OCI-LY1 (cell line): Measurements from ENCODE around the gene SLC28A2.

Experiments
- H2AFZ ChIP-seq: fragments of 200-600 bp; sonication (generic), shearing (Covaris generic); 2 replicates; pipeline ENCODE4 v1.6.0; 2014; ENCODE audit warnings: antibody characterized with exemption, mild to moderate bottlenecking, low read length
- H3F3A ChIP-seq: fragments of 200-600 bp; sonication (generic), shearing (Covaris generic); 2 replicates; pipeline ENCODE4 v1.6.0; 2014; ENCODE audit warnings: mild to moderate bottlenecking, antibody characterized with exemption, low read length, moderate library complexity; ENCODE audit not compliant: insufficient read depth
- H3K27ac ChIP-seq: fragments of 200-600 bp; sonication (generic); 2 replicates; pipeline ENCODE4 v1.5.1; 2014; ENCODE audit warnings: low read length, mixed run types, mild to moderate bottlenecking, low read depth; ENCODE audit not compliant: poor library complexity, severe bottlenecking
- H3K27me3 ChIP-seq: fragments of 200-600 bp; sonication (generic); 2 replicates; pipeline ENCODE4 v1.6.0; 2014; ENCODE audit warnings: antibody characterized with exemption, mild to moderate bottlenecking, low read length, moderate library complexity; ENCODE audit not compliant: insufficient read depth
- H3K36me3 ChIP-seq: fragments of 200-600 bp; sonication (generic); 2 replicates; pipeline ENCODE4 v1.6.1; 2014; ENCODE audit warnings: mild to moderate bottlenecking, antibody characterized with exemption, low read length, moderate library complexity, mixed read lengths; ENCODE audit not compliant: insufficient read depth
- H3K4me1 ChIP-seq: fragments of 200-600 bp; sonication (generic); 2 replicates; pipeline ENCODE4 v1.5.1; 2014; ENCODE audit warnings: mild to moderate bottlenecking, low read length, moderate library complexity; ENCODE audit not compliant: insufficient read depth, severe bottlenecking
- H3K4me2 ChIP-seq: fragments of 200-600 bp; sonication (generic), shearing (Covaris generic); 2 replicates; pipeline ENCODE4 v1.6.1; 2014; ENCODE audit warnings: low read length
- H3K4me3 ChIP-seq: fragments of 200-600 bp; sonication (generic); 2 replicates; pipeline ENCODE4 v1.5.1; 2014; ENCODE audit warnings: low read length, low read depth, mild to moderate bottlenecking, mixed read lengths; ENCODE audit not compliant: poor library complexity, severe bottlenecking
- H3K79me2 ChIP-seq: fragments of 200-600 bp; shearing (Covaris generic); 2 replicates; pipeline ENCODE4 v1.6.1; 2016; ENCODE audit warnings: mixed run types, low read length, mixed read lengths; ENCODE audit not compliant: insufficient read depth
- H3K9ac ChIP-seq: fragments of 200-600 bp; sonication (generic), shearing (Covaris generic); 2 replicates; pipeline ENCODE4 v1.6.1; 2014; ENCODE audit warnings: mild to moderate bottlenecking, low read length, mixed read lengths
- H3K9me2 ChIP-seq: fragments of 200-600 bp; sonication (generic), shearing (Covaris generic); 2 replicates; pipeline ENCODE4 v1.6.1; 2014; ENCODE audit warnings: low read depth, mild to moderate bottlenecking, low read length, mixed read lengths
- H3K9me3 ChIP-seq: fragments of 200-600 bp; shearing (Covaris generic); 2 replicates; pipeline ENCODE4 v1.6.1; 2014; ENCODE audit warnings: low read length, mixed read lengths
- H4K20me1 ChIP-seq: fragments of 200-600 bp; sonication (generic), shearing (Covaris generic); 2 replicates; pipeline ENCODE4 v1.6.0; 2016; ENCODE audit warnings: mild to moderate bottlenecking, low read length; ENCODE audit not compliant: insufficient read depth
- CTCF ChIP-seq: fragments of 200-600 bp; sonication (generic), shearing (Covaris generic); IDR thresholded peaks from 2 replicates; pipeline ENCODE4 v1.5.1; 2017; ENCODE audit warnings: mild to moderate bottlenecking, antibody characterized with exemption, low read length, moderate library complexity, mixed read lengths
- EZH2 ChIP-seq: fragments of 200-600 bp; sonication (generic), shearing (Covaris generic); IDR thresholded peaks from 2 replicates; pipeline ENCODE4 v1.8.0; 2017; ENCODE audit warnings: borderline replicate concordance, mixed run types, mild to moderate bottlenecking, antibody characterized with exemption, low read length, moderate library complexity, mixed read lengths

SLC28A2 gene

GRCh38 chr15:45268135-45268534 is 16.1 kb downstream of the SLC28A2 start:
- H2AFZ ChIP-seq: no peak overlapping the region
- no peaks in the 10 kb centered on the region for H3K4me1 ChIP-seq
- no peaks in the 10 kb centered on the region for H3K9me2 ChIP-seq
- H3K9me3 ChIP-seq: no peaks in the 10 kb centered on the region
- H3K79me2 ChIP-seq: no peaks in the 10 kb centered on the region
- H3F3A ChIP-seq: no peaks in the 10 kb centered on the region
- no peak for TF ChIP-seq EZH2
- peak; percentile 21; the same call in 1 of the 2 replicates for TF ChIP-seq CTCF
- no peak overlapping the region for H3K4me2 ChIP-seq
- no peaks in the 10 kb centered on the region for H3K27me3 ChIP-seq
- H4K20me1 ChIP-seq: no peaks in the 10 kb centered on the region
- H3K9ac ChIP-seq: no peak overlapping the region
- no peak overlapping the region for H3K27ac ChIP-seq
- H3K36me3 ChIP-seq: no peaks in the 10 kb centered on the region
- no peak overlapping the region for H3K4me3 ChIP-seq

GRCh38 chr15:45274636-45275380 is 22.8 kb downstream of the SLC28A2 start:
- no peaks in the 10 kb centered on the region for H3K36me3 ChIP-seq
- no peaks in the 10 kb centered on the region for H3K4me1 ChIP-seq
- H3F3A ChIP-seq: no peaks in the 10 kb centered on the region
- no peaks in the 10 kb centered on the region for H4K20me1 ChIP-seq
- H3K27me3 ChIP-seq: no peaks in the 10 kb centered on the region
- no peak overlapping the region for H3K9ac ChIP-seq
- no peaks in the 10 kb centered on the region for H3K9me2 ChIP-seq
- H3K9me3 ChIP-seq: no peaks in the 10 kb centered on the region
- TF ChIP-seq EZH2 (no peak), CTCF (no peak)
- no peak overlapping the region for H3K27ac ChIP-seq
- no peak overlapping the region for H3K4me2 ChIP-seq
- H2AFZ ChIP-seq: no peak overlapping the region
- no peaks in the 10 kb centered on the region for H3K79me2 ChIP-seq
- no peak overlapping the region for H3K4me3 ChIP-seq

- H3K9me2 ChIP-seq: no peaks in the 10 kb centered on the region
- H3K9ac ChIP-seq: no peak overlapping the region
- TF ChIP-seq CTCF (peak; percentile 30; the same call in 1 of the 2 replicates), EZH2 (no peak)
- H3K4me1 ChIP-seq: no peaks in the 10 kb centered on the region
- no peak overlapping the region for H3K27ac ChIP-seq
- H3K9me3 ChIP-seq: no peaks in the 10 kb centered on the region
- no peaks in the 10 kb centered on the region for H3F3A ChIP-seq
- no peaks in the 10 kb centered on the region for H3K36me3 ChIP-seq
- no peak overlapping the region for H2AFZ ChIP-seq
- H3K27me3 ChIP-seq: no peaks in the 10 kb centered on the region
- no peaks in the 10 kb centered on the region for H4K20me1 ChIP-seq
- no peak overlapping the region for H3K4me2 ChIP-seq
- no peaks in the 10 kb centered on the region for H3K79me2 ChIP-seq
- no peak overlapping the region for H3K4me3 ChIP-seq
Measured at GRCh38 chr15:45276831-45277230, 24.8 kb downstream of the SLC28A2 start.
